ENCODE results near the gene AFMID.
"Not testable (repeated sequence)": the region's sequence is repeated elsewhere in the genome, so short reads cannot be mapped to it uniquely, and the experiment has no call there.

Gene AFMID

GRCh38 chr17:78186692-78187595, at the start of gene AFMID, which contains the start of gene TK1:
AFMID (plus strand) TSS chr17:78187362; CDS start chr17:78187371, 9 bp downstream.
TK1 (minus strand) TSS chr17:78187052; CDS start chr17:78186994, 58 bp downstream.
- DNase-seq, result peak; percentile 97

- no peak for DNase-seq
Observed at GRCh38 chr17:78137392-78138203, 49.6 kb upstream of the AFMID start.

GRCh38 chr17:78138204-78139060, 48.7 kb upstream of the AFMID start:
- no peak for DNase-seq

GRCh38 chr17:78139861-78140168, 47.3 kb upstream of the AFMID start:
- DNase-seq, result not testable (repeated sequence)

- DNase-seq, result peak; percentile 78
Observed at GRCh38 chr17:78140169-78141051, 46.8 kb upstream of the AFMID start.

GRCh38 chr17:78141437-78142118, 45.6 kb upstream of the AFMID start:
- DNase-seq, result no peak

GRCh38 chr17:78142119-78142861, 44.9 kb upstream of the AFMID start:
- peak; percentile 38 for DNase-seq

GRCh38 chr17:78143214-78144146, 43.7 kb upstream of the AFMID start:
- no peak for DNase-seq

- DNase-seq, result peak; percentile 68
Observed at GRCh38 chr17:78144147-78144719, 42.9 kb upstream of the AFMID start.

- DNase-seq, result no peak
Observed at GRCh38 chr17:78144736-78145641, 42.2 kb upstream of the AFMID start.

GRCh38 chr17:78146471-78146869, 40.7 kb upstream of the AFMID start:
- no peak for DNase-seq

GRCh38 chr17:78146881-78147280, 40.3 kb upstream of the AFMID start:
- no peak for DNase-seq

GRCh38 chr17:78147315-78147998, 39.7 kb upstream of the AFMID start:
- no peak for DNase-seq

- DNase-seq, result no peak
Observed at GRCh38 chr17:78148286-78149016, 38.7 kb upstream of the AFMID start.

- peak; percentile 70 for DNase-seq
Observed at GRCh38 chr17:78151514-78152008, 35.6 kb upstream of the AFMID start.
